Gastroesophageal sphincter (tissue), 4 donors: ENCODE results near the gene GALNT17. TPM values are rescaled to one million over a fixed set of nuclear protein-coding genes. Genes with fewer than 3 reads are reported as not detected.
"Not testable (repeated sequence)": the region's sequence is repeated elsewhere in the genome, so short reads cannot be mapped to it uniquely, and the experiment has no call there.

ENCODE experiments used
- ATAC-seq: fragments of 150-250 bp; one replicate; pipeline ENCODE4 v1.9.1; 2016; ENCODE audit warnings: mild to moderate bottlenecking, moderate library complexity
- H3K27ac ChIP-seq, 4 donors: fragments of 200-600 bp; sonication (generic) in 3 of 4; 1 replicate in 3 of 4; 2 replicates in 1 of 4; pipeline ENCODE4 v1.5.1; 2016 to 2019
- H3K27me3 ChIP-seq: fragments of 200-600 bp; sonication (generic); one replicate; pipeline ENCODE4 v1.5.1; 2019
- H3K36me3 ChIP-seq, 2 donors: fragments of 200-600 bp; sonication (generic); one replicate each; pipeline ENCODE4 v1.5.1; 2019; ENCODE audit warnings: control low read depth in 1 of 2
- H3K4me1 ChIP-seq, 3 donors: fragments of 200-600 bp; sonication (generic); 1 replicate in 2 of 3; 2 replicates in 1 of 3; pipeline ENCODE4 v1.5.1; 2016 to 2019; ENCODE audit warnings: control low read depth in 2 of 3
- H3K4me3 ChIP-seq, 2 donors: fragments of 200-600 bp; sonication (generic); one replicate each; pipeline ENCODE4 v1.5.1; 2019; ENCODE audit warnings: mild to moderate bottlenecking in 1 of 2, moderate library complexity in 1 of 2
- H3K9me3 ChIP-seq, 3 donors: fragments of 200-600 bp; sonication (generic); one replicate each; pipeline ENCODE4 v1.5.1; 2017 to 2019; ENCODE audit warnings: control low read depth in 2 of 3
- CTCF ChIP-seq, 4 experiments: fragments of 200-600 bp in 2 of 4; fragments of 450-650 bp in 2 of 4; sonication (generic) in 1 of 4; IDR thresholded peaks; one replicate each; pipeline ENCODE4 v1.5.1; 2017 to 2019; ENCODE audit warnings: antibody characterized with exemption in 4 of 4, mild to moderate bottlenecking in 2 of 4, moderate library complexity in 2 of 4
- EP300 ChIP-seq: sonication (generic); formaldehyde crosslinking; IDR thresholded peaks from one replicate; pipeline ENCODE4 v1.6.1; 2017; ENCODE audit warnings: antibody characterized with exemption, mild to moderate bottlenecking
- POLR2A ChIP-seq, 2 donors: fragments of 450-650 bp; IDR thresholded peaks; one replicate each; pipeline ENCODE4 v1.6.1; 2017; ENCODE audit warnings: antibody characterized with exemption in 2 of 2, mild to moderate bottlenecking in 2 of 2, moderate library complexity in 1 of 2
- POLR2AphosphoS5 ChIP-seq: sonication (generic); formaldehyde crosslinking; IDR thresholded peaks from one replicate; pipeline ENCODE4 v1.6.1; 2017; ENCODE audit warnings: antibody characterized with exemption
- WGBS, 2 donors: methylation state at CpG; one replicate each; pipeline ENCODE4 v1.1.5; 2018; ENCODE audit warnings: low coverage in 1 of 2; 5-methylcytosine and 5-hydroxymethylcytosine counted together
- total RNA-seq, 4 donors: library from RNA; depleted of rRNA; stranded (reverse); fragments of >200 nt; gene quantifications; one replicate each; pipeline ENCODE4 v1.1.0, GENCODE V29; 2016

GALNT17 gene
- total RNA-seq, 4 donors from 2014 or later, result 16.7 to 93.2 (median 34.8) TPM

GRCh38 chr7:71574153-71574860, 442.4 kb downstream of the GALNT17 start:
- Histone ChIP-seq H3K27me3 (no peaks in the 10 kb centered on the region), H3K27ac (no peak overlapping the region), H3K36me3 (peaks cover 0 to 9% of the 10 kb centered on the region in 2 donors), H3K9me3 (no peaks in the 10 kb centered on the region), H3K4me1 (no peaks in the 10 kb centered on the region), H3K4me3 (no peak overlapping the region)
- ATAC-seq, result no peak
- TF ChIP-seq EP300, result no peak
- no peak for TF ChIP-seq CTCF (IDR thresholded peaks at IDR 0.05)
- no peak for TF ChIP-seq POLR2AphosphoS5
- TF ChIP-seq POLR2A (IDR thresholded peaks at IDR 0.05), result no peak
- WGBS, 2 donors, result 51% methylated on average over 2 of the region's 2 CpGs; no CpG with 5 or more reads in 1 of the 2 donors

- Histone ChIP-seq H3K27me3 (no peaks in the 10 kb centered on the region), H3K27ac (no peak overlapping the region), H3K4me1 (no peaks in the 10 kb centered on the region), H3K36me3 (no peaks in the 10 kb centered on the region), H3K9me3 (no peaks in the 10 kb centered on the region), H3K4me3 (no peak overlapping the region)
- TF ChIP-seq POLR2AphosphoS5 (no peak), CTCF (IDR thresholded peaks at IDR 0.05) (no peak), EP300 (no peak), POLR2A (IDR thresholded peaks at IDR 0.05) (no peak)
- WGBS, 2 donors, result 83 to 89% methylated on average over 1 of the region's 1 CpG
- ATAC-seq, result no peak
Measured at GRCh38 chr7:71580027-71580426, 448.1 kb downstream of the GALNT17 start.

GRCh38 chr7:71584256-71584655, 452.3 kb downstream of the GALNT17 start:
- Histone ChIP-seq H3K36me3 (no peaks in the 10 kb centered on the region), H3K9me3 (peaks cover 0 to 8% (median 0%) of the 10 kb centered on the region in 3 donors), H3K4me1 (no peaks in the 10 kb centered on the region), H3K4me3 (no peak overlapping the region), H3K27ac (no peak overlapping the region), H3K27me3 (no peaks in the 10 kb centered on the region)
- WGBS, 2 donors, result 40% methylated on average over 3 of the region's 3 CpGs
- TF ChIP-seq POLR2AphosphoS5, result no peak
- no peak for TF ChIP-seq POLR2A (IDR thresholded peaks at IDR 0.05)
- no peak for TF ChIP-seq CTCF (IDR thresholded peaks at IDR 0.05)
- TF ChIP-seq EP300, result no peak
- ATAC-seq, result no peak

GRCh38 chr7:71591876-71592275, 459.9 kb downstream of the GALNT17 start:
- Histone ChIP-seq H3K27me3 (no peaks in the 10 kb centered on the region), H3K27ac (no peak overlapping the region), H3K9me3 (peaks cover 0 to 8% (median 0%) of the 10 kb centered on the region in 3 donors), H3K4me1 (no peaks in the 10 kb centered on the region), H3K4me3 (no peak overlapping the region), H3K36me3 (peaks cover 0 to 3% of the 10 kb centered on the region in 2 donors)
- 95% methylated on average over 4 of the region's 7 CpGs; no CpG with 5 or more reads in 1 of the 2 donors for WGBS, 2 donors
- no peak for TF ChIP-seq POLR2AphosphoS5
- no peak for TF ChIP-seq CTCF (IDR thresholded peaks at IDR 0.05)
- TF ChIP-seq POLR2A (IDR thresholded peaks at IDR 0.05), result no peak
- TF ChIP-seq EP300, result no peak
- ATAC-seq, result no peak

- not testable (repeated sequence) for H3K4me1 ChIP-seq, H3K27me3 ChIP-seq, H3K27ac ChIP-seq, H3K36me3 ChIP-seq, ATAC-seq, H3K9me3 ChIP-seq, H3K4me3 ChIP-seq
- 92% methylated on average over 4 of the region's 4 CpGs; no CpG with 5 or more reads in 1 of the 2 donors for WGBS, 2 donors
Measured at GRCh38 chr7:71592388-71592787, 460.4 kb downstream of the GALNT17 start.
